SU-DHL-6 (cell line): ENCODE data around the gene C1orf198.

ENCODE experiments used
- H2AFZ ChIP-seq: fragments of 200-600 bp; sonication (generic); 2 replicates; pipeline ENCODE4 v1.6.1; 2014; ENCODE audit warnings: low read depth, mild to moderate bottlenecking, moderate library complexity, mixed read lengths, antibody characterized with exemption, low read length; ENCODE audit not compliant: severe bottlenecking
- H3F3A ChIP-seq: fragments of 200-600 bp; shearing (Covaris generic); 2 replicates; pipeline ENCODE4 v1.6.0; 2016; ENCODE audit warnings: antibody characterized with exemption, mild to moderate bottlenecking; ENCODE audit not compliant: insufficient read depth
- H3K27ac ChIP-seq: fragments of 200-600 bp; sonication (generic); 2 replicates; pipeline ENCODE4 v1.5.1; 2016; ENCODE audit warnings: low read depth, mild to moderate bottlenecking, low read length, moderate library complexity, mixed read lengths
- H3K27me3 ChIP-seq: fragments of 200-600 bp; sonication (generic), shearing (Covaris generic); 2 replicates; pipeline ENCODE4 v1.6.0; 2014; ENCODE audit warnings: mild to moderate bottlenecking, low read length
- H3K36me3 ChIP-seq: fragments of 200-600 bp; sonication (generic); 2 replicates; pipeline ENCODE4 v1.6.1; 2014; ENCODE audit warnings: mild to moderate bottlenecking, low read length, mixed read lengths
- H3K4me2 ChIP-seq: fragments of 300-600, 200-600 bp; shearing (Covaris generic), sonication (generic); 2 replicates; pipeline ENCODE4 v1.6.0; 2014; ENCODE audit warnings: low read length, low read depth, mild to moderate bottlenecking; ENCODE audit not compliant: poor library complexity, severe bottlenecking
- H3K4me3 ChIP-seq: fragments of 200-600 bp; sonication (generic); 2 replicates; pipeline ENCODE4 v1.5.1; 2014; ENCODE audit warnings: antibody characterized with exemption, low read length, mild to moderate bottlenecking, mixed read lengths; ENCODE audit not compliant: insufficient read depth, poor library complexity, severe bottlenecking
- H3K79me2 ChIP-seq: fragments of 200-600 bp; sonication (generic); 2 replicates; pipeline ENCODE4 v1.6.1; 2014; ENCODE audit warnings: mild to moderate bottlenecking, low read length, moderate library complexity; ENCODE audit not compliant: insufficient read depth
- H3K9ac ChIP-seq: fragments of 200-600 bp; sonication (generic); 2 replicates; pipeline ENCODE4 v1.7.0; 2014; ENCODE audit warnings: mild to moderate bottlenecking, low read length
- H3K9me2 ChIP-seq: fragments of 200-600 bp; sonication (generic); replicated peaks from 2 replicates; pipeline ENCODE4 v1.6.1; 2014; ENCODE audit warnings: low read length; ENCODE audit not compliant: insufficient read depth
- H3K9me3 ChIP-seq: fragments of 200-600 bp; sonication (generic); 2 replicates; pipeline ENCODE4 v1.6.1; 2014; ENCODE audit warnings: low read length, mixed read lengths; ENCODE audit not compliant: insufficient read depth
- H4K20me1 ChIP-seq: fragments of 200-600 bp; sonication (generic); 2 replicates; pipeline ENCODE4 v1.6.1; 2014; ENCODE audit warnings: low read depth, mild to moderate bottlenecking, antibody characterized with exemption, low read length, moderate library complexity, mixed read lengths
- CTCF ChIP-seq: fragments of 200-600 bp; sonication (generic); IDR thresholded peaks from one replicate; pipeline ENCODE4 v1.5.1; 2017; ENCODE audit warnings: antibody characterized with exemption, mild to moderate bottlenecking, low read length, moderate library complexity; ENCODE audit not compliant: insufficient read depth, poor library complexity, severe bottlenecking
- EZH2phosphoT487 ChIP-seq: fragments of 200-600 bp; sonication (generic), shearing (Covaris generic); conservative IDR thresholded peaks from 2 replicates; pipeline ENCODE4 v1.6.1; 2018; ENCODE audit warnings: mild to moderate bottlenecking, antibody characterized with exemption, low read length, moderate library complexity, mixed read lengths

The C1orf198 gene

DNA sequence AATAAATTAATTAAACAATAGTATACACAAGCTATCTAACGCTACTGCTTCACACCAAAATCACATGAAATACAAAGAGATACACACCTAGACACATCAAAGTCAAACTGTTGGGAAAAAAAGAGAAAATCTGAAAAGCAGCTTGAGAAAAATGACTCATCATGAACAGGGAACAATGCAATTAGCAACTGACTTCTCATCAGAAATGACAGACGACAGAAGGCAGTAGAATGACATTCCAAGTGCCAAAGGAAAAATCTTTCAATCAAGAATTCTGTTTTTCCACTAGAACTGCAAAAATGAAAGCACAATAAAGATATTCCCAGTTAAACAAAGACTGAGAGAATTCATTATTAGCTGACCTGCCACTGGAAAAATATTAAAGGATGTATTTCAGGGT is 63.9 kb downstream of the C1orf198 start:
- Histone ChIP-seq H3K4me2 (no peak overlapping the region), H4K20me1 (no peaks in the 10 kb centered on the region), H3K9me2 (no peaks in the 10 kb centered on the region), H3K9ac (no peak overlapping the region), H2AFZ (no peak overlapping the region), H3K4me3 (no peak overlapping the region), H3K79me2 (no peaks in the 10 kb centered on the region), H3K9me3 (no peaks in the 10 kb centered on the region), H3K27me3 (0 out of 2 replicates have a peak, but pooled peaks cover 3% of the 10 kb centered on the region), H3F3A (no peaks in the 10 kb centered on the region), H3K27ac (no peak overlapping the region), H3K36me3 (no peaks in the 10 kb centered on the region)
- TF ChIP-seq CTCF = no peak
- TF ChIP-seq EZH2phosphoT487 = no peak

GRCh38 chr1:230800891-230801840 is 67.2 kb downstream of the C1orf198 start:
- TF ChIP-seq EZH2phosphoT487 = no peak
- no peak for TF ChIP-seq CTCF
- H3K4me2 ChIP-seq = no peak overlapping the region
- H2AFZ ChIP-seq = no peak overlapping the region
- no peak overlapping the region for H3K27ac ChIP-seq
- H4K20me1 ChIP-seq = no peaks in the 10 kb centered on the region
- 0 out of 2 replicates have a peak, but pooled peaks cover 3% of the 10 kb centered on the region for H3K27me3 ChIP-seq
- no peak overlapping the region for H3K9ac ChIP-seq
- no peaks in the 10 kb centered on the region for H3K9me3 ChIP-seq
- H3K9me2 ChIP-seq = no peaks in the 10 kb centered on the region
- no peaks in the 10 kb centered on the region for H3K36me3 ChIP-seq
- no peaks in the 10 kb centered on the region for H3F3A ChIP-seq
- H3K79me2 ChIP-seq = no peaks in the 10 kb centered on the region
- H3K4me3 ChIP-seq = no peak overlapping the region

DNA sequence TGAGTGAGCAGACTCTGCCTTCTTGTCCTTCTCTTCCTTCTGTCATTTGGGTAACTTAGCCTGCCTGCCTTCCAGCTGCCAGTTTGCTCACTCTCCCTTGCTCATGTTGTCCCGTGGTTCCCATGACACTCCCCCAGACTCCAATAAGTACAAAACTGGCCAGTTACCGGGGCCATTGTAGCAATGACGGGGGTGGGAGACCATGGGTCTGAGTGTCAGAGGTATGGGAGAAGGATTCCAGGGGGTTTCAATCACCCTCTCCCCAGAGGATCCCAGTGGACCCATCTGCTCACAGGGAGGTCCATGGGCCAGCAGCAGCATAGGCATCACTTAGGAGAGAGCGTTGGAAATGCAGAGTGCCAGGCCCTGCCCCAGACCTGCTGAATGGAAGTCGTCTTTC is 69.8 kb downstream of the C1orf198 start:
- Histone ChIP-seq H3K27ac (no peak overlapping the region), H3K4me2 (no peak overlapping the region), H3K36me3 (no peaks in the 10 kb centered on the region), H3F3A (no peaks in the 10 kb centered on the region), H3K9me2 (no peaks in the 10 kb centered on the region), H4K20me1 (no peaks in the 10 kb centered on the region), H2AFZ (no peak overlapping the region), H3K9ac (no peak overlapping the region), H3K27me3 (0 out of 2 replicates have a peak, but pooled peaks cover 3% of the 10 kb centered on the region), H3K9me3 (no peaks in the 10 kb centered on the region), H3K4me3 (no peak overlapping the region), H3K79me2 (no peaks in the 10 kb centered on the region)
- TF ChIP-seq EZH2phosphoT487 (no peak), CTCF (no peak)
